HepG2 (cell line): ENCODE results near the gene YKT6. TPM values are rescaled to one million over a fixed set of nuclear protein-coding genes. Genes with fewer than 3 reads are reported as not detected.

ENCODE experiments used
- ATAC-seq: fragments of 200-7000 bp; cut with Tn5 transposase; 3 replicates; pipeline ENCODE4 v1.9.1; 2020; ENCODE audit warnings: mild to moderate bottlenecking, moderate library complexity
- Bru-seq: library from RNA; stranded (reverse); fragments of 400-500 nt; gene quantifications from one replicate; lab custom pipeline; 2021; lab: Mats Ljungman, UMichigan
- BruChase-seq, 2 experiments: library from RNA; stranded (reverse); fragments of 400-500 nt; gene quantifications; one replicate each; lab custom pipeline; 2021; lab: Mats Ljungman, UMichigan
- BruUV-seq: library from RNA; stranded (reverse); fragments of 400-500 nt; replicated peaks from 2 replicates; lab custom pipeline; 2021; lab: Mats Ljungman, UMichigan
- CTCF ChIA-PET: fragments of 300-600 bp; formaldehyde crosslinking; extraction: SDS; loops from one replicate; lab custom pipeline; 2021; ENCODE audit warnings: low total read pairs, inconsistent platforms, low intra/inter-chr PET ratio; lab: Yijun Ruan, JAX
- POLR2A ChIA-PET: fragments of 350-600 bp; sonication (Branson Sonifier 250); formaldehyde crosslinking; loops from one replicate; lab custom pipeline; 2020; ENCODE audit warnings: antibody characterized with exemption, inconsistent platforms; lab: Yijun Ruan, JAX
- DNase-seq: peaks from one replicate; pipeline ENCODE4 v3.0.0-alpha.2; 2015; ENCODE audit warnings: low spot score
- FAIRE-seq: peaks from 3 replicates; lab custom pipeline; 2011; peaks lifted over from hg19 to GRCh38; lab: Jason Lieb, UNC
- H2AFZ ChIP-seq: one replicate; pipeline ENCODE4 v1.6.1; 2011; ENCODE audit warnings: low read length, inconsistent platforms
- H3K27ac ChIP-seq: fragments of 300-600 bp; 3 replicates; pipeline ENCODE4 v1.8.0; 2011; ENCODE audit warnings: mixed run types, mild to moderate bottlenecking, mixed read lengths, low read length, inconsistent platforms; ENCODE audit not compliant: insufficient read depth; ENCODE audit errors: extremely low read length
- H3K27me3 ChIP-seq, 2 experiments: fragments of 200-600 bp in 1 of 2; 2 replicates in 1 of 2; 3 replicates in 1 of 2; pipeline versions ENCODE4 v1.6.0 to v1.8.0; 2011; ENCODE audit warnings: low read length in 2 of 2, mild to moderate bottlenecking in 2 of 2, moderate library complexity in 2 of 2, inconsistent platforms in 1 of 2; ENCODE audit not compliant: insufficient read depth in 2 of 2, control insufficient read depth in 1 of 2
- H3K36me3 ChIP-seq, 2 experiments: fragments of 200-600 bp in 1 of 2; replicated peaks in 1 of 2; 2 replicates in 1 of 2; 3 replicates in 1 of 2; pipeline versions ENCODE4 v1.5.1 to v1.8.0; 2011; ENCODE audit warnings: low read length in 2 of 2, inconsistent platforms in 1 of 2; ENCODE audit not compliant: insufficient read depth in 2 of 2, control insufficient read depth in 1 of 2
- H3K4me1 ChIP-seq: 2 replicates; pipeline ENCODE4 v1.5.1; 2012; ENCODE audit warnings: low read length, inconsistent platforms; ENCODE audit not compliant: insufficient read depth
- H3K4me2 ChIP-seq: 2 replicates; pipeline ENCODE4 v1.6.0; 2011; ENCODE audit warnings: low read depth, low read length, inconsistent platforms
- H3K4me3 ChIP-seq, 3 experiments: fragments of 200-600 bp in 1 of 3; sonication (generic), shearing (Covaris generic) in 1 of 3; replicated peaks in 1 of 3; 2 replicates each; pipeline ENCODE4 v1.5.1; 2011 to 2016; ENCODE audit warnings: low read length in 3 of 3, inconsistent platforms in 2 of 3, low read depth in 2 of 3, mild to moderate bottlenecking in 2 of 3, control low read depth in 1 of 3, mixed read lengths in 1 of 3; ENCODE audit not compliant: insufficient read depth in 1 of 3
- H3K79me2 ChIP-seq: one replicate; pipeline ENCODE4 v1.6.1; 2011; ENCODE audit warnings: low read length, inconsistent platforms; ENCODE audit not compliant: insufficient read depth
- H3K9ac ChIP-seq: 2 replicates; pipeline ENCODE4 v1.6.0; 2011; ENCODE audit warnings: mild to moderate bottlenecking, low read depth, low read length, inconsistent platforms; ENCODE audit not compliant: insufficient read depth
- H3K9me3 ChIP-seq: 2 replicates; pipeline ENCODE4 v1.5.1; 2012; ENCODE audit warnings: mild to moderate bottlenecking, low read length
- H4K20me1 ChIP-seq: 2 replicates; pipeline ENCODE4 v1.6.0; 2011; ENCODE audit warnings: inconsistent platforms, mild to moderate bottlenecking, low read length, moderate library complexity; ENCODE audit not compliant: insufficient read depth
- GLMP ChIP-seq: sonication (generic); formaldehyde crosslinking; IDR thresholded peaks from 2 replicates; pipeline ENCODE4 v1.9.0; 2021; ENCODE audit warnings: missing genetic modification reagents, mild to moderate bottlenecking, borderline replicate concordance
- GRHL1 ChIP-seq: sonication (generic); formaldehyde crosslinking; conservative IDR thresholded peaks from 2 replicates; pipeline ENCODE4 v1.8.0; 2022; ENCODE audit warnings: missing genetic modification reagents
- HDAC6 ChIP-seq: fragments of 200-600 bp; sonication (generic); IDR thresholded peaks from 2 replicates; pipeline ENCODE4 v1.7.0; 2017; ENCODE audit warnings: mild to moderate bottlenecking, antibody characterized with exemption, low read length, low read depth
- HNF1B ChIP-seq: sonication (generic); formaldehyde crosslinking; IDR thresholded peaks from 2 replicates; pipeline ENCODE4 v1.5.1; 2020; ENCODE audit warnings: mild to moderate bottlenecking, moderate library complexity, missing genetic modification reagents
- SPEN ChIP-seq: sonication (generic); formaldehyde crosslinking; IDR thresholded peaks from 2 replicates; pipeline ENCODE4 v1.5.1; 2020; ENCODE audit warnings: low read depth, mild to moderate bottlenecking, missing genetic modification reagents
- SRSF1 ChIP-seq: fragments of 200-400 bp; formaldehyde crosslinking; optimal IDR thresholded peaks from 2 replicates; pipeline ENCODE3; 2017; ENCODE audit warnings: mild to moderate bottlenecking, low read depth, low read length, moderate library complexity
- ZNF484 ChIP-seq: sonication (generic); formaldehyde crosslinking; IDR thresholded peaks from 2 replicates; pipeline ENCODE4 v1.5.1; 2020; ENCODE audit warnings: mild to moderate bottlenecking, low read depth, missing genetic modification reagents, borderline replicate concordance
- WGBS: methylation state at CpG from one replicate; pipeline ENCODE4 v1.1.6; 2017; ENCODE audit warnings: low lambda C conversion rate; 5-methylcytosine and 5-hydroxymethylcytosine counted together
- in situ Hi-C: cut with HindIII; loops from 2 replicates; pipeline ENCODE4 v1.10.0; 2017; ENCODE audit warnings: low pct_unique_long_range_greater_than_20kb; ENCODE audit not compliant: extremely low pct_ligation_motif_present
- intact Hi-C: fragments of 100-400 bp; cut with micrococcal nuclease; formaldehyde crosslinking; loops from one replicate; pipeline ENCODE4 v1.10.0; 2022; ENCODE audit not compliant: unreplicated experiment
- long read RNA-seq, 2 experiments: library from RNA in 1 of 2; library from polyadenylated mRNA in 1 of 2; stranded (forward) in 1 of 2; unstranded in 1 of 2; transcript quantifications; one replicate each; pipeline ENCODE4 v2.0.0, GENCODE V29; 2019 to 2022
- polyA minus RNA-seq, 3 experiments: library from RNA; depleted of rRNA, polyadenylated mRNA; stranded (reverse); fragments of >200 nt; gene quantifications; 2 replicates each; pipeline ENCODE4 v1.2.3, GENCODE V29; 2011; ENCODE audit warnings: low replicate concordance in 1 of 3
- polyA plus RNA-seq, 8 experiments: library from polyadenylated mRNA; depleted of rRNA in 3 of 8; stranded (reverse) in 7 of 8; unstranded in 1 of 8; fragments of >200 nt; fragmentation: Illumina TruSeq in 4 of 8; extraction: Trizol in 4 of 8; gene quantifications; 2 replicates each; pipeline versions ENCODE4 v1.2.1 to v1.2.3, GENCODE V29; 2011 to 2016; ENCODE audit warnings: low read depth in 4 of 8, missing spikeins in 1 of 8, mixed read lengths in 1 of 8; ENCODE audit not compliant: insufficient read depth in 1 of 8
- total RNA-seq, 5 experiments: library from RNA; depleted of rRNA; stranded (reverse); fragments of >200 nt; fragmentation: Illumina TruSeq; extraction: Trizol; gene quantifications; 2 replicates each; pipeline ENCODE4 v1.2.3, GENCODE V29; 2016; ENCODE audit warnings: low read depth in 1 of 5

Gene YKT6
- 52.2 and 59.0 TPM in 2 replicates for total RNA-seq (2016; rRNA removed; fragmentation: Illumina TruSeq; extraction: Trizol)
- 32.5 and 39.5 TPM in 2 replicates for total RNA-seq (2016; cell fraction: cytosol; rRNA removed; fragmentation: Illumina TruSeq; extraction: Trizol; ENCODE audit: low read depth)
- total RNA-seq (2016; cell fraction: insoluble cytoplasmic fraction; rRNA removed; fragmentation: Illumina TruSeq; extraction: Trizol), result 50.3 and 53.4 TPM in 2 replicates
- 72.2 and 82.9 TPM in 2 replicates for total RNA-seq (2016; cell fraction: membrane; rRNA removed; fragmentation: Illumina TruSeq; extraction: Trizol)
- 29.8 and 32.8 TPM in 2 replicates for total RNA-seq (2016; cell fraction: nucleus; rRNA removed; fragmentation: Illumina TruSeq; extraction: Trizol)
- polyA plus RNA-seq (2011; rRNA removed), result 60.3 and 65.6 TPM in 2 replicates
- 59.3 and 64.4 TPM in 2 replicates for polyA plus RNA-seq (2011; cell fraction: cytosol; rRNA removed)
- 71.8 and 75.7 TPM in 2 replicates for polyA plus RNA-seq (2011; cell fraction: nucleus; rRNA removed)
- 36.1 and 46.4 TPM in 2 replicates for polyA plus RNA-seq (2012)
- 51.9 and 71.1 TPM in 2 replicates for polyA plus RNA-seq (2016; cell fraction: cytosol; fragmentation: Illumina TruSeq; extraction: Trizol; ENCODE audit: low read depth)
- 67.7 and 77.1 TPM in 2 replicates for polyA plus RNA-seq (2016; cell fraction: insoluble cytoplasmic fraction; fragmentation: Illumina TruSeq; extraction: Trizol; ENCODE audit: low read depth)
- polyA plus RNA-seq (2016; cell fraction: membrane; fragmentation: Illumina TruSeq; extraction: Trizol; ENCODE audit: low read depth), result 72.0 and 86.2 TPM in 2 replicates
- 65.4 and 71.2 TPM in 2 replicates for polyA plus RNA-seq (2016; cell fraction: nucleus; fragmentation: Illumina TruSeq; extraction: Trizol; ENCODE audit: insufficient read depth, low read depth)
- polyA minus RNA-seq (2011; rRNA and poly(A)+ RNA removed; ENCODE audit: low replicate concordance), result 55.8 and 105 TPM in 2 replicates
- polyA minus RNA-seq (2011; cell fraction: cytosol; rRNA and poly(A)+ RNA removed), result 19.1 and 20.7 TPM in 2 replicates
- 38.1 and 44.4 TPM in 2 replicates for polyA minus RNA-seq (2011; cell fraction: nucleus; rRNA and poly(A)+ RNA removed)
- percentile 78 among the genes with signal in this experiment for Bru-seq, nascent RNA
- percentile 92 among the genes with signal in this experiment for BruChase-seq, experiment 1, labeled RNA remaining after a 6-hour chase
- BruChase-seq, experiment 2, labeled RNA remaining after a 2-hour chase, result percentile 86 among the genes with signal in this experiment
- long read RNA-seq, experiment 1, transcript YKT6-201 (7 exons, 2,696 nt), result major isoform, 28 of 45 reads
- long read RNA-seq, experiment 1, partial matches to known transcripts, result 6 of 45 reads
- long read RNA-seq, experiment 1, other reads (novel, unspliced or antisense), result 9 of 45 reads
- long read RNA-seq, experiment 2, transcript YKT6-201 (7 exons, 2,696 nt), result major isoform, 88 of 216 reads
- long read RNA-seq, experiment 2, transcript YKT6-204 (8 exons, 1,085 nt), result minor isoform, 5 of 216 reads
- long read RNA-seq, experiment 2, transcript YKT6-207 (6 exons, 1,270 nt), result minor isoform, 8 of 216 reads
- long read RNA-seq, experiment 2, partial matches to known transcripts, result 6 of 216 reads
- long read RNA-seq, experiment 2, other reads (novel, unspliced or antisense), result 109 of 216 reads

- Histone ChIP-seq H3K79me2 (peaks cover 25% of the 10 kb centered on the region), H2AFZ (no peak within 1 kb of the TSS), H3K4me2 (peak within 1 kb of the TSS; percentile 89), H3K27me3 (no peaks in the 10 kb centered on the region; a peak in 2 of 5 replicates), H3K4me1 (peaks cover 9% of the 10 kb centered on the region), H4K20me1 (no peaks in the 10 kb centered on the region), H3K9me3 (no peaks in the 10 kb centered on the region), H3K4me3 (peak within 1 kb of the TSS; percentile 87 to 100 (median 98)), H3K27ac (peak within 1 kb of the TSS; percentile 63), H3K36me3 (peaks cover 8 to 20% of the 10 kb centered on the region in 2 experiments), H3K9ac (peak within 1 kb of the TSS; percentile 75)
- DNase-seq, result peak; percentile 95
- CTCF ChIA-PET, result no interaction called here
- WGBS, result under 1% methylated on average over 29 of the region's 58 CpGs
- in situ Hi-C loops, result no loop called here
- no TSS peak for BruUV-seq
- peak; percentile 99 for ATAC-seq
- peak; percentile 81 for FAIRE-seq
- POLR2A ChIA-PET, result interaction anchor here (1.0 to 1.6 kb wide), 4 partner anchors 16 to 133 kb away, joined by 4 to 7 read pairs (median 5); no protein-coding TSS in a partner anchor
- intact Hi-C loops, result no loop called here
- no peak for TF ChIP-seq GRHL1 (CRISPR knock-in tag)
- peak; percentile 48 for TF ChIP-seq SRSF1
- TF ChIP-seq HNF1B (CRISPR knock-in tag), result peak; percentile 24; the same call in 1 of the 2 replicates
- TF ChIP-seq ZNF484 (CRISPR knock-in tag), result no peak
- no peak for TF ChIP-seq GLMP (CRISPR knock-in tag)
- no peak for TF ChIP-seq HDAC6
- TF ChIP-seq SPEN, result peak; percentile 85
Observed at GRCh38 chr7:44200699-44201461, at the start of gene YKT6. Gene YKT6, plus strand, starts transcription at chr7:44200978. Its CDS starts 158 bp downstream, at chr7:44201136.
